Hepatocyte (in vitro differentiated cells): Measurements from ENCODE around the gene ONECUT3. TPM values are rescaled to one million over a fixed set of nuclear protein-coding genes. Genes with fewer than 3 reads are reported as not detected.

ENCODE experiments used
- DNase-seq: peaks from one replicate; pipeline ENCODE4 v3.0.0-alpha.2; 2016; ENCODE audit warnings: low spot score
- H2AFZ ChIP-seq: fragments of 200-600 bp; sonication (generic); 2 replicates; pipeline ENCODE4 v1.6.0; 2016; ENCODE audit warnings: antibody characterized with exemption, mild to moderate bottlenecking
- H3K27ac ChIP-seq: fragments of 200-600 bp; sonication (generic); 2 replicates; pipeline ENCODE4 v1.5.1; 2016; ENCODE audit warnings: mild to moderate bottlenecking
- H3K27me3 ChIP-seq: fragments of 200-600 bp; sonication (generic); 2 replicates; pipeline ENCODE4 v1.6.1; 2016
- H3K36me3 ChIP-seq: fragments of 200-600 bp; sonication (generic); replicated peaks from 2 replicates; pipeline ENCODE4 v1.5.1; 2016; ENCODE audit warnings: low read depth; ENCODE audit not compliant: insufficient read depth
- H3K4me1 ChIP-seq: fragments of 200-600 bp; sonication (generic); 2 replicates; pipeline ENCODE4 v1.5.1; 2016; ENCODE audit warnings: mild to moderate bottlenecking, moderate library complexity; ENCODE audit not compliant: insufficient read depth
- H3K4me2 ChIP-seq: fragments of 200-600 bp; sonication (generic); 2 replicates; pipeline ENCODE4 v1.6.0; 2016
- H3K4me3 ChIP-seq: fragments of 200-600 bp; sonication (generic); 2 replicates; pipeline ENCODE4 v1.5.1; 2016; ENCODE audit warnings: mild to moderate bottlenecking
- H3K79me2 ChIP-seq: fragments of 200-600 bp; sonication (generic); 2 replicates; pipeline ENCODE4 v1.6.0; 2017; ENCODE audit warnings: mild to moderate bottlenecking
- H3K9me2 ChIP-seq: fragments of 200-600 bp; sonication (generic); replicated peaks from 2 replicates; pipeline ENCODE4 v1.6.0; 2017; ENCODE audit warnings: mild to moderate bottlenecking; ENCODE audit not compliant: insufficient read depth
- H3K9me3 ChIP-seq: fragments of 200-600 bp; sonication (generic); 2 replicates; pipeline ENCODE4 v1.5.1; 2016; ENCODE audit warnings: low read depth, mild to moderate bottlenecking
- H4K20me1 ChIP-seq: fragments of 200-600 bp; sonication (generic); 2 replicates; pipeline ENCODE4 v1.6.0; 2016; ENCODE audit warnings: mild to moderate bottlenecking; ENCODE audit not compliant: insufficient read depth, poor library complexity, severe bottlenecking
- CTCF ChIP-seq: fragments of 200-600 bp; sonication (generic); IDR thresholded peaks from 2 replicates; pipeline ENCODE4 v1.5.1; 2016; ENCODE audit warnings: antibody characterized with exemption, mild to moderate bottlenecking; ENCODE audit not compliant: poor library complexity
- EZH2 ChIP-seq: fragments of 200-600 bp; sonication (generic); IDR thresholded peaks from 2 replicates; pipeline ENCODE4 v1.6.1; 2016; ENCODE audit warnings: antibody characterized with exemption, mild to moderate bottlenecking, borderline replicate concordance
- EZH2phosphoT487 ChIP-seq: fragments of 200-600 bp; sonication (generic); IDR thresholded peaks from one replicate; pipeline ENCODE4 v1.6.1; 2018; ENCODE audit warnings: antibody characterized with exemption, mild to moderate bottlenecking, low read depth, moderate library complexity; ENCODE audit not compliant: unreplicated experiment, severe bottlenecking
- WGBS: methylation state at CpG from one replicate; pipeline ENCODE4 v1.1.6; 2016; ENCODE audit warnings: low lambda C conversion rate; ENCODE audit errors: missing lambda C conversion rate; 5-methylcytosine and 5-hydroxymethylcytosine counted together
- polyA plus RNA-seq: library from polyadenylated mRNA; unstranded; fragments of >200 nt; fragmentation: Nextera tagmentation; extraction: Ambion mirVana; gene quantifications from 2 replicates; pipeline ENCODE4 v1.2.1, GENCODE V29; 2016
- total RNA-seq: library from RNA; depleted of rRNA; stranded (reverse); fragments of >200 nt; gene quantifications from 2 replicates; pipeline ENCODE4 v1.2.3, GENCODE V29; 2014

The ONECUT3 gene
- total and polyA plus RNA-seq, 2 experiments from 2014 or later, result 0.03 to 0.06 TPM

GRCh38 chr19:1730157-1730556, 23.1 kb upstream of the ONECUT3 start:
- Histone ChIP-seq H3K79me2 (no peaks in the 10 kb centered on the region), H3K4me3 (no peak overlapping the region), H3K9me2 (no peaks in the 10 kb centered on the region), H3K36me3 (no peaks in the 10 kb centered on the region), H4K20me1 (no peaks in the 10 kb centered on the region), H3K27ac (no peak overlapping the region), H3K4me1 (peaks cover 6% of the 10 kb centered on the region), H3K4me2 (no peak overlapping the region), H2AFZ (no peak overlapping the region), H3K9me3 (no peaks in the 10 kb centered on the region), H3K27me3 (peaks cover 51% of the 10 kb centered on the region)
- no peak for DNase-seq
- TF ChIP-seq CTCF (no peak), EZH2phosphoT487 (no peak), EZH2 (no peak)
- 88% methylated on average over 17 of the region's 17 CpGs for WGBS

GRCh38 chr19:1734321-1734966, 18.9 kb upstream of the ONECUT3 start:
- DNase-seq, result no peak
- Histone ChIP-seq H3K4me1 (no peaks in the 10 kb centered on the region), H3K27ac (no peak overlapping the region), H3K79me2 (no peaks in the 10 kb centered on the region), H3K27me3 (peaks cover 43% of the 10 kb centered on the region), H3K9me3 (no peaks in the 10 kb centered on the region), H3K36me3 (no peaks in the 10 kb centered on the region), H2AFZ (no peak overlapping the region), H3K9me2 (no peaks in the 10 kb centered on the region), H3K4me3 (no peak overlapping the region), H4K20me1 (no peaks in the 10 kb centered on the region), H3K4me2 (no peak overlapping the region)
- 45% methylated on average over 28 of the region's 28 CpGs for WGBS
- no peak for TF ChIP-seq EZH2
- TF ChIP-seq EZH2phosphoT487, result no peak
- TF ChIP-seq CTCF, result no peak

- TF ChIP-seq EZH2phosphoT487, result no peak
- TF ChIP-seq CTCF, result no peak
- TF ChIP-seq EZH2, result no peak
- Histone ChIP-seq H3K4me3 (no peak overlapping the region), H3K4me1 (no peaks in the 10 kb centered on the region), H3K27me3 (peaks cover 44% of the 10 kb centered on the region), H3K36me3 (no peaks in the 10 kb centered on the region), H4K20me1 (no peaks in the 10 kb centered on the region), H3K4me2 (no peak overlapping the region), H3K9me3 (no peaks in the 10 kb centered on the region), H3K9me2 (no peaks in the 10 kb centered on the region), H2AFZ (no peak overlapping the region), H3K79me2 (no peaks in the 10 kb centered on the region), H3K27ac (no peak overlapping the region)
- 79% methylated on average over 3 of the region's 3 CpGs for WGBS
- DNase-seq, result no peak
These were observed 17.0 kb upstream of the ONECUT3 start for GRCh38 chr19:1736280-1736679.
